Cardiac muscle cell (in vitro differentiated cells and primary cell): Measurements from ENCODE around the gene CRHR1. TPM values are rescaled to one million over a fixed set of nuclear protein-coding genes. Genes with fewer than 3 reads are reported as not detected.

ENCODE experiments used
- DNase-seq, 2 donors: peaks; one replicate each; pipeline versions ENCODE4 v3.0.0 to v3.0.0-alpha.2; 2010 to 2017; ENCODE audit warnings: low read depth in 1 of 2, low spot score in 1 of 2
- H3K27ac ChIP-seq: fragments of 200-600 bp; sonication (generic); 2 replicates; pipeline ENCODE4 v1.5.1; 2016
- H3K27me3 ChIP-seq: fragments of 200-600 bp; sonication (generic); 2 replicates; pipeline ENCODE4 v1.6.0; 2016; ENCODE audit warnings: control low read depth
- H3K36me3 ChIP-seq: fragments of 200-600 bp; sonication (generic); 2 replicates; pipeline ENCODE4 v1.5.1; 2016; ENCODE audit warnings: control low read depth
- H3K4me1 ChIP-seq: fragments of 200-600 bp; sonication (generic); 2 replicates; pipeline ENCODE4 v1.8.1; 2017; ENCODE audit warnings: low read depth, mild to moderate bottlenecking, mixed run types
- H3K4me3 ChIP-seq: fragments of 200-600 bp; sonication (generic); 2 replicates; pipeline ENCODE4 v1.5.1; 2016; ENCODE audit warnings: mild to moderate bottlenecking
- H3K9me3 ChIP-seq: fragments of 200-600 bp; sonication (generic); 2 replicates; pipeline ENCODE4 v1.5.1; 2017; ENCODE audit warnings: low read depth, mild to moderate bottlenecking, control low read depth
- CTCF ChIP-seq: IDR thresholded peaks from 2 replicates; pipeline ENCODE4 v1.5.1; 2012; ENCODE audit warnings: low read depth, mild to moderate bottlenecking, low read length
- polyA plus RNA-seq: library from polyadenylated mRNA; unstranded; fragments of >200 nt; fragmentation: Nextera tagmentation; extraction: Ambion mirVana; gene quantifications from 2 replicates; pipeline ENCODE4 v1.2.1, GENCODE V29; 2016
- total RNA-seq: library from RNA; depleted of rRNA; stranded (reverse); fragments of >200 nt; gene quantifications from 2 replicates; pipeline ENCODE4 v1.2.3, GENCODE V29; 2016

CRHR1 gene
- total and polyA plus RNA-seq, 2 experiments from 2014 or later, result 0.86 TPM; not detected in 1

DNA sequence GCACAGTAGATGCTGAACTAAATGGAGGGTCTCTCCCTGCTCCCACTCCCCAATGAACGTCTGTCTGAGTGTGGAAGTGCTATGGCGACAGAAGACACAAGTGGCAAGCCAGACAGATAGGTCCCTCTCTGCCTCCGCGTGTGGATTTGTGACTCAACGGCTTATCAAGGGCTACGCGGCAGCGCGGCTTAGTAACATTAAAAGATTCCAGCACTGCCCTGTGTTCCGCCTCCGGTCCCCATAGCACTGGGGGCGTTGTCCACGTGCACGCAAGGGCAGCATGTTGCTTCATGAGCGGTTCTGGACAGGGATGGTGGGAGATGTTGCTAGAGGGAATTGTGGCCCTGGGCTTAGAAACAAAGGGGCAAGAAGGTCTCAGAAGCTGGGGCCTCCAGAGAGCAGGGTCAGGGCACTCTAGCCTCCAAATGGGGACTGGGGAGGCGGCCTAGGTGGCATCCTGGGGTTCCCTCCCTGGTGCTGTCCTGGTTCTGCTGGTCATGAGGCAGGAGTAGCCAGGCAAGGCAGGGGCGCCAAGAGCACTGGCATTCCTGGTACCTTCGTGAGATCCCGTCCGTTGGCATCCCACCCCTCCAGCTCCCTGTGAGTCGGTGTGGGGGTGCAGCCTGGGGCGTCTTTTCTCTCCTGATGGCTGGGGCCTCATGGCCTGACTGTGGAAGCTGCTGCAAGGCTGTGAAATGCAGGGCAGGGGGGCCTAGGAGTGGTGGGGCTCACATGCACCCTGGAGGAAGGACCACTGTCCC lies 9.1 kb downstream of the CRHR1 start:
- H3K4me3 ChIP-seq, result no peak overlapping the region
- H3K4me1 ChIP-seq, result no peaks in the 10 kb centered on the region
- peak in 1 of 2 donors; percentile 57 for DNase-seq
- peaks cover 47% of the 10 kb centered on the region for H3K27me3 ChIP-seq
- H3K9me3 ChIP-seq, result no peaks in the 10 kb centered on the region
- no peaks in the 10 kb centered on the region for H3K36me3 ChIP-seq
- no peak overlapping the region for H3K27ac ChIP-seq
- no peak for TF ChIP-seq CTCF

GRCh38 chr17:45793999-45794540 lies 9.9 kb downstream of the CRHR1 start:
- no peaks in the 10 kb centered on the region for H3K9me3 ChIP-seq
- H3K4me3 ChIP-seq, result no peak overlapping the region
- no peaks in the 10 kb centered on the region for H3K36me3 ChIP-seq
- no peak for TF ChIP-seq CTCF
- no peak for DNase-seq
- no peaks in the 10 kb centered on the region for H3K4me1 ChIP-seq
- H3K27me3 ChIP-seq, result peaks cover 38% of the 10 kb centered on the region
- no peak overlapping the region for H3K27ac ChIP-seq

GRCh38 chr17:45794840-45795239 lies 10.7 kb downstream of the CRHR1 start:
- Histone ChIP-seq H3K27me3 (peaks cover 30% of the 10 kb centered on the region), H3K4me1 (no peaks in the 10 kb centered on the region), H3K36me3 (no peaks in the 10 kb centered on the region), H3K27ac (no peak overlapping the region), H3K9me3 (no peaks in the 10 kb centered on the region), H3K4me3 (no peak overlapping the region)
- DNase-seq, result peak in 1 of 2 donors; percentile 29
- TF ChIP-seq CTCF, result peak; percentile 23

- no peaks in the 10 kb centered on the region for H3K36me3 ChIP-seq
- no peaks in the 10 kb centered on the region for H3K27me3 ChIP-seq
- no peaks in the 10 kb centered on the region for H3K4me1 ChIP-seq
- no peak overlapping the region for H3K27ac ChIP-seq
- no peaks in the 10 kb centered on the region for H3K9me3 ChIP-seq
- no peak overlapping the region for H3K4me3 ChIP-seq
- no peak for TF ChIP-seq CTCF
- DNase-seq, result no peak
Measured at GRCh38 chr17:45800816-45801215, 16.7 kb downstream of the CRHR1 start.

DNA sequence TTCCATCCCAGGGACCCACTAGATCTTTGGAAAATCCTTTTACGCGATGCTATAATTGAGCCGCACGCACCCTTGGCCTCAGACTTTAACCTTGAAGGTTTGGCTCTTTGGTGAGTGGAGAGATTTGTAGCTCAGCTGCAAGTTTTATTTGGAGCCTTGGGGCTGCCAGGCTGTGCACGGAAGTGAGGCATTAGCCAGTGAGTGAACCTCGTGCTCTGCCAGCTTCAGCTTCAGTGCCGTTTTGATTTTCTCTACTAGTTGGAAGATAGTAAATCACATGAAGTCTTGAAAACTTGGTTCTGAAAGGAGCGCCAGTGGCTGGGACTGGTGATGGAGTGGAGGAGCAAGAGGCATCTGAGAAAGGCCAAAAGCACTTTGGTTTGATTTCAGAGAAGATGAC lies 17.3 kb downstream of the CRHR1 start:
- no peak for TF ChIP-seq CTCF
- no peak overlapping the region for H3K4me3 ChIP-seq
- no peaks in the 10 kb centered on the region for H3K27me3 ChIP-seq
- no peak overlapping the region for H3K27ac ChIP-seq
- H3K9me3 ChIP-seq, result no peaks in the 10 kb centered on the region
- no peaks in the 10 kb centered on the region for H3K4me1 ChIP-seq
- no peaks in the 10 kb centered on the region for H3K36me3 ChIP-seq
- no peak for DNase-seq
